Endodermal cell (in vitro differentiated cells): ENCODE results near the gene WRAP73. TPM values are rescaled to one million over a fixed set of nuclear protein-coding genes. Genes with fewer than 3 reads are reported as not detected.

Source experiments
- DNase-seq: peaks from one replicate; pipeline ENCODE4 v3.0.0-alpha.2; 2017
- H3K27ac ChIP-seq: 2 replicates; pipeline ENCODE4 v1.5.1; 2013; ENCODE audit warnings: mild to moderate bottlenecking, low read depth, low read length, moderate library complexity
- H3K27me3 ChIP-seq: 2 replicates; pipeline ENCODE4 v1.6.1; 2013; ENCODE audit warnings: mild to moderate bottlenecking, low read length, moderate library complexity; ENCODE audit not compliant: insufficient read depth, control insufficient read depth, poor library complexity, severe bottlenecking
- H3K36me3 ChIP-seq: 2 replicates; pipeline ENCODE4 v1.7.0; 2013; ENCODE audit warnings: mild to moderate bottlenecking, low read length, moderate library complexity; ENCODE audit not compliant: control insufficient read depth, insufficient read depth
- H3K4me1 ChIP-seq: one replicate; pipeline ENCODE4 v1.7.0; 2013; ENCODE audit warnings: low read length; ENCODE audit not compliant: control insufficient read depth, insufficient read depth
- H3K4me3 ChIP-seq: 2 replicates; pipeline ENCODE4 v1.5.1; 2013; ENCODE audit warnings: mild to moderate bottlenecking, low read length, moderate library complexity
- H3K9ac ChIP-seq: 2 replicates; pipeline ENCODE4 v1.6.1; 2013; ENCODE audit warnings: mild to moderate bottlenecking, low read length, moderate library complexity; ENCODE audit not compliant: poor library complexity, severe bottlenecking; ENCODE audit errors: extremely low read depth
- H3K9me3 ChIP-seq: 2 replicates; pipeline ENCODE4 v1.6.1; 2013; ENCODE audit warnings: mild to moderate bottlenecking, low read length, moderate library complexity; ENCODE audit not compliant: control insufficient read depth
- H3K27ac Mint-ChIP-seq: 2 replicates; pipeline ENCODE4 v1.8.0; 2020; ENCODE audit warnings: mixed read lengths
- H3K27me3 Mint-ChIP-seq: 2 replicates; pipeline ENCODE4 v1.8.0; 2021; ENCODE audit warnings: mild to moderate bottlenecking, mixed read lengths; ENCODE audit not compliant: insufficient read depth
- H3K36me3 Mint-ChIP-seq: 2 replicates; pipeline ENCODE4 v1.8.0; 2020; ENCODE audit warnings: low read depth, mixed read lengths
- H3K4me1 Mint-ChIP-seq: 2 replicates; pipeline ENCODE4 v1.8.0; 2020; ENCODE audit warnings: mixed read lengths
- H3K4me3 Mint-ChIP-seq: 2 replicates; pipeline ENCODE4 v1.8.0; 2020; ENCODE audit warnings: mild to moderate bottlenecking, moderate library complexity, mixed read lengths
- H3K9me3 Mint-ChIP-seq: 2 replicates; pipeline ENCODE4 v1.8.0; 2020; ENCODE audit warnings: mild to moderate bottlenecking, mixed read lengths
- CTCF ChIP-seq: fragments of 200-600 bp; sonication (generic); conservative IDR thresholded peaks from 2 replicates; pipeline ENCODE4 v1.5.0; 2021; ENCODE audit warnings: antibody characterized with exemption, mild to moderate bottlenecking
- WGBS, 2 experiments: methylation state at CpG; one replicate each; pipeline versions ENCODE4 v1.1.5 to v1.1.7; 2013; ENCODE audit warnings: missing lambda C conversion rate in 2 of 2, mixed read lengths in 1 of 2; ENCODE audit not compliant: insufficient coverage in 1 of 2, insufficient read length in 1 of 2; 5-methylcytosine and 5-hydroxymethylcytosine counted together
- long read RNA-seq, 4 experiments: library from polyadenylated mRNA in 2 of 4; library from RNA in 1 of 4; library from capped mRNA in 1 of 4; stranded (forward) in 3 of 4; unstranded in 1 of 4; transcript quantifications; one replicate each; pipeline ENCODE4 v2.0.0, GENCODE V29; 2020 to 2021; ENCODE audit warnings: inconsistent platforms in 1 of 4
- polyA plus RNA-seq, 2 experiments: library from polyadenylated mRNA; stranded (reverse); fragments of 50-300 nt; gene quantifications; one replicate each; pipeline ENCODE4 v1.2.3, GENCODE V29; 2013
- total RNA-seq, 2 donors: library from RNA; stranded (reverse); fragmentation: NEBNext Ultra II Directional in 1 of 2; extraction: Animal tissue kit (Norgen Biotek cat#: 25700) in 1 of 2; gene quantifications; 2 replicates in 1 of 2; 3 replicates in 1 of 2; pipeline ENCODE4 v1.2.1, GENCODE V29; 2021

The WRAP73 gene
- total RNA-seq, result 10 to 100 TPM; 29.8 to 32.5 TPM
- 31.6 TPM for polyA plus RNA-seq (2013, experiment 1 of 2)
- polyA plus RNA-seq (2013, experiment 2 of 2), result 27.3 TPM
- long read RNA-seq, experiment 1, partial matches to known transcripts, result 2 of 10 reads
- long read RNA-seq, experiment 1, other reads (novel, unspliced or antisense), result 2 of 10 reads
- long read RNA-seq, experiment 2, transcript WRAP73-201 (12 exons, 1,665 nt), result major isoform, 37 of 66 reads
- long read RNA-seq, experiment 2, transcript WRAP73-202 (11 exons, 1,998 nt), result minor isoform, 6 of 66 reads
- long read RNA-seq, experiment 2, partial matches to known transcripts, result 6 of 66 reads
- long read RNA-seq, experiment 2, other reads (novel, unspliced or antisense), result 17 of 66 reads
- long read RNA-seq, experiment 3, transcript WRAP73-202 (11 exons, 1,998 nt), result minor isoform, 25 of 208 reads
- long read RNA-seq, experiment 3, transcript WRAP73-201 (12 exons, 1,665 nt), result major isoform, 138 of 208 reads
- long read RNA-seq, experiment 3, partial matches to known transcripts, result 11 of 208 reads
- long read RNA-seq, experiment 3, other reads (novel, unspliced or antisense), result 34 of 208 reads
- long read RNA-seq, experiment 4, transcript WRAP73-201 (12 exons, 1,665 nt), result major isoform, 11 of 16 reads
- long read RNA-seq, experiment 4, partial matches to known transcripts, result 0 of 16 reads
- long read RNA-seq, experiment 4, other reads (novel, unspliced or antisense), result 3 of 16 reads

- H3K4me3 Mint-ChIP-seq, result peak within 1 kb of the TSS; percentile 66
- H3K27ac Mint-ChIP-seq, result no peak within 1 kb of the TSS
- 4 to 5% methylated on average over 29 to 60 of the region's 60 CpGs for WGBS, 2 experiments
- no peak within 1 kb of the TSS for H3K27ac ChIP-seq
- peaks cover 2% of the 10 kb centered on the region for H3K4me1 ChIP-seq
- peaks cover 16% of the 10 kb centered on the region for H3K36me3 Mint-ChIP-seq
- H3K27me3 ChIP-seq, result peaks cover 47% of the 10 kb centered on the region
- peak within 1 kb of the TSS; percentile 15 for H3K9ac ChIP-seq
- peaks cover 8% of the 10 kb centered on the region for H3K4me1 Mint-ChIP-seq
- TF ChIP-seq CTCF, result peak; percentile 37
- H3K9me3 ChIP-seq, result no peaks in the 10 kb centered on the region
- H3K36me3 ChIP-seq, result peaks cover 21% of the 10 kb centered on the region
- no peaks in the 10 kb centered on the region for H3K9me3 Mint-ChIP-seq
- peaks cover 41% of the 10 kb centered on the region for H3K27me3 Mint-ChIP-seq
- H3K4me3 ChIP-seq, result peak within 1 kb of the TSS; percentile 84
- DNase-seq, result peak; percentile 95
Measured at GRCh38 chr1:3649342-3650247, at the start of gene WRAP73. TSS of gene WRAP73 (minus strand) at chr1:3650103. CDS start at chr1:3649999, 104 bp downstream.

GRCh38 chr1:3699596-3699995 is 49.7 kb upstream of the WRAP73 start:
- 74 to 78% methylated on average over 13 to 18 of the region's 18 CpGs for whole genome bisulfite sequencing, 2 experiments
- no peak overlapping the region for H3K27ac Mint-ChIP-seq

More at GRCh38 chr1:3699596-3699995, 49.7 kb upstream of the WRAP73 start:
- Mint-ChIP-seq H3K4me3 (no peak overlapping the region), H3K27me3 (peaks cover 30% of the 10 kb centered on the region), H3K4me1 (peaks cover 2% of the 10 kb centered on the region), H3K36me3 (no peaks in the 10 kb centered on the region), H3K9me3 (peaks cover 2% of the 10 kb centered on the region)
- Histone ChIP-seq H3K36me3 (no peaks in the 10 kb centered on the region), H3K27ac (no peak overlapping the region), H3K4me1 (no peaks in the 10 kb centered on the region), H3K4me3 (no peak overlapping the region), H3K9ac (no peak overlapping the region), H3K27me3 (no peaks in the 10 kb centered on the region), H3K9me3 (no peaks in the 10 kb centered on the region)
- TF ChIP-seq CTCF, result no peak
- DNase-seq, result no peak
